NCI-H748 (cell line): ENCODE results near the gene HAAO.
"Not testable (repeated sequence)": the region's sequence is repeated elsewhere in the genome, so short reads cannot be mapped to it uniquely, and the experiment has no call there.

ENCODE experiments used
- DNase-seq: peaks from one replicate; lab custom pipeline; 2025; ENCODE audit not compliant: unreplicated experiment; lab: John Stamatoyannopoulos, UW

HAAO gene

DNA sequence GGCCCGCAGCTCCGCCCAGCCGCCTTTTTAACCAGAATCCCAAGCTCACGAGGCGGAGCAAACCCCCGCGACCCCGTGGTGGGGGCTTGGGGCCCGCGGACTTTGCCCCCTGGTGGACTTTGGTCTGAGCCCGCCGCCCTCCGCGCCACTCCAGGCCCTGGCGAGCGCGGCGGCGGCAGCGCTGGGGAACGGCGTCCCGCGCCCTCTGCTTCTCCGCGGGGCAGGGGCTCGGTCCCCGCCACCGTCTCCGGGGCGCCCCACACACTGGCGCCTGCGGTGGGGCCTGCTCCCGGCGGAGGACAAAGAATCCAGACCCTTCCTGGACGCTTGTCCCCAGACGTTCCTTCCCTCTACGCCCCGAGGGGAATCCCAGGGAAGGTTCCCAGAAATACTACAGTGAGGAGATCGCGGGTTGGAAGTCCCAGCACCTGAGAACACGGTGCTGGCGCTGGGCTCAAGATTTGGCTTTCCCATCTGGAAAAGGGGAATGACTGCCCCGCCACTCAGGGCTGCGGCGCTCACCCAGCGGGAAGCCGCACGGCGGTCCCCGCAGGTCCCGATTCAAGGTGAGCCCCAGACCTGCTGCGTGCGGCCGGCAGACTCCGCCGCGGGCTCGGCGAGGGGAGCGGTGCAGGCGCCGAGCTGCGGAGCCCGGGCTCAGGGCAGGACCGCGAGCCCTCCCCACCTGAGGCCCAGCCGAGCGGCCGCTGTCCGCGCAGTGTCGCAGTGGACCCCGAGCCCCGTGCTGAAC is at the start of gene HAAO:
Gene HAAO (minus strand): TSS at position 1 of the 751 bp plus-strand sequence. CDS start 47 bp downstream, outside the sequence.
- peak; percentile 46 for DNase-seq

DNA sequence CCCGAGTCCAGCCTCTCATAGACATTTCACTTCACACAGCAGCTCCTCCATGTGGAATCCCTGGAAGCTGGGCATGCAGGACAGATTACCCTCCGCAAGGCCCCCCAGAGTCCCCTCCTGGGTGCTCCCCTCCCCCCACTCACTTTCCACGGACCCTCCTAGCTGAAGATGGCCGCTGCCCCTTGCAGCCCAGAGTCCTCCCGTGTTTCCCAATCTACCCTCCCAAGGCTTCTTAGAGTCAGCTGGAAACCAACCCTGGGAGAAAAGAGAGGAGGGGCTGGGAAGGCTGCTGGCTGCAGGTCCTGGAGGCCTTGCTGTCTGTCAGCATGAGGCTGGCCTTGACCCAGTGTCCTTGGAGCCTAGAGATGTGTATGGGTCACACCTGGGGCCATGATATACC is 49.0 kb upstream of the HAAO start:
- no peak for DNase-seq

DNA sequence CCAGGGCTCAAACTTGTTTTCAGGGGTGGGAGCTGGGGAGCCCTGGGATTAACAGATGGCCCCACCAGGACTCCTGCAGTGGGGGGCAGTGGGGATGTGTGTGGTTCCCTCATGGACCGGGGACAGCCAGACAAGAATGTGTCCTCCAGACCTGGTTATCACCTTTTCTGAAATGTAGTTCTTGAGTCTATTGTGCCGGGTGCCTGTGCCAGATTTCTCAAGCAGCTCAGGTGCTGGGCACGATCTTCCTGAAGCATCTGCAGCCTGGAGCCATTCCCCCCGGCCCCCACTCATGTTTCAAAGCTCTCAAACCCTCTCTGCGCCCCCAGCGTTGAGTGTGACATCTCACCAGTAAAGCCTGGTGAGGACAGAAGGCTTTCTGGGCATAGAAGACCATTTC is 48.4 kb upstream of the HAAO start:
- no peak for DNase-seq

- DNase-seq: no peak
These were observed 47.6 kb upstream of the HAAO start for GRCh38 chr2:42839809-42840501.

GRCh38 chr2:42838133-42838532 is 45.8 kb upstream of the HAAO start:
- DNase-seq: no peak

DNA sequence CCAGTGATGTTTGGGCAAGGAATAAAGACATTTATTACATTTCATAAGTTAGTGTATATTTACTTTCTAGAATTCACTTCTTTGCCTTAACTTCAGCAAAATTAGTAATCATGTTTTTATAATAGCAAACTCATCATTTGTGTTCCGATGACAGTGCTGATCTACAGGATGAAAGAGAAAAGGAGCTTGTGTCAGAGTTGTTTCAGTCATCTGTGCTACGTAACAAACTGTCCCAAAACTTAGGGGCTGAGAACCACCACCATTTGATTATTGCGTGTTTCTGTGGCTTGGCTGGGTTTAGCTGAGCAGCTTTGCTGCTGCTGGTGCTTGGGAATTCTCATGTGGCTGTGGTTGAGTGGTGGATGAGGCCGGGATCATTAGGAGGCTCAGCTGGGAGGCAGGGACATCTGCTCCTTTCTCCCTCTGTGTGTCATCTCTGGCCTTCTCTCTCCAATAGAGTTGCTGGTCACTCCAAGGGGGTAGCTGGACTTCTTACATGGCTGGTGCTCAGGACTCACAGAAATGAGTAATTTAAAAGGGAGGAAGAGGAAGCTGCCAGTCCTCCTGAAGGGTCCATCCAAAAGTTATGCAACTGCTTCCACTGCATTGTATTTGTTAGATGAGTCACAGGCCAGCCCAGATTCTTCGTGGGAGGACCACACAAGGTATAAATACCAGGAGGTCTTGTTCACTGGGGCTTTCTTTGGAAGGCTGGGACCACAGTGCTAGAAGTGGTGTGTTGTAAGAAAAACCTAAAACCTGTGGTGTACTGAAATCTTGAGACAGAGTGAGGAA is 43.4 kb upstream of the HAAO start:
- DNase-seq: no peak

- DNase-seq: no peak
These were observed 41.8 kb upstream of the HAAO start for GRCh38 chr2:42834161-42834560.

- no peak for DNase-seq
These were observed 39.9 kb upstream of the HAAO start for GRCh38 chr2:42832289-42832634.

DNA sequence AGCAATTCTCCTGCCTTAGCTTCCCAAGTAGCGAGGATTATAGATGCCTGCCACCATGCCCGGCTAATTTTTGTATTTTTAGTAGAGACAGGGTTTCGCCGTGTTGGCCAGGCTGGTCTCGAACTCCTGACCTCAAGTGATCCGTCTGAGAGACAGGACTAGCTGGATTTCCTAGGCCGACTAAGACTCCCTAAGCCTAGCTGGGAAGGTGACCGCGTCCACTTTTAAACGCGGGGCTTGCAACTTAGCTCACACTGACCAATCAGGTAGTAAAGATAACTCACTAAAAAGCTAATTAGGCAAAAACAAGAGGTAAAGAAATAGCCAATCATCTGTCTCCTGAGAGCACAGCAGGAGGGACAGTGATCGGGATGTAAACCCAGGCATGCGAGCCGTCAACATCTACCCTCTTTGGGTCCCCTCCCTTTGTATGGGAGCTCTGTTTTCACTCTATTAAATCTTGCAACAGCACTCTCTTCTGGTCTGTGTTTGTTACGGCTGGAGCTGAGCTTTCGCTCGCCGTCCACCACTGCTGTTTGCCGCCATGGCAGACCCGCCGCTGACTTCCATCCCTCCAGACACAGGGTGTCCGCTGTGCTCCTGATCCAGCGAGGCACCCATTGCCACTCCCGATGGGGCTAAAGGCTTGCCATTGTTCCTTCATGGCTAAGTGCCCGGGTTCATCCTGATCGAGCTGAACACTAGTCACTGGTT is 39.3 kb upstream of the HAAO start:
- not testable (repeated sequence) for DNase-seq

- DNase-seq: no peak
These were observed 38.7 kb upstream of the HAAO start for GRCh38 chr2:42830922-42831574.

DNA sequence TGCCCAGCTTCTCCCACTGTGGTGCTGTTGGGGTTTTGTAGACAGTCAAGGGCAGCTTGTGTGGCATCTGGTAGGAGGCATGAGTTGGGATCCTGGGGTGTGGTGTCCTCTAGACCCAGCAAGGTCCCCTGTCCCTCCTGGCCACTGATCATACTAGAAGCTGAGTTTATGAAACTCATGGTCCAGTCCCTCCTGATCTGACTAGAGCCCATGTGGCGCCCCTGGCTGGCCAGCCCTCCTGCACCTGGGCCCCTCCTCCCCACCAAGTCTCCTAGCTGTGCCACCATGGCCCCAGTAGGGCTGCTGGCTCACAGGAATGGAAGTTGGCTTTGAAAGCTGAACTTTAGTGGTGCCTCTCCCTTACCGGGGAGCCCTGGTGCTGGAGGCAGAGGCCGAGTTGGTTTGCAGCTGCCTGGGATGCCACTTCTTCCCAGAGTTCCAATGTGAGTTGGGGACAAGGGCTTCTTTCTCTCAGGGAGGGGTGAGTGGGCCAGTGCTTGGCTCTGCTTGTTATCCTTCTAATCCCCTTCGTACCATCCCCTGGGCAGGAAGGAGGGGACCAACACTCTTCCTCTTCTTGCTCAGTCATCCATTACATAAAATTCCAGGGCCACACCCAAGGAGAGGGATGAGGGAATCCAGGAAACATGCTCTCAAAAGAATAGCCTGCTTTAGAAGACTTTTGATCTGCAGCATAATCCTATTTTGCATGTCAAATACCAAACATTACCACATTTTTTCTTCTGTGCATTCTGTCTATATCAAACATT is 37.5 kb upstream of the HAAO start:
- no peak for DNase-seq

DNA sequence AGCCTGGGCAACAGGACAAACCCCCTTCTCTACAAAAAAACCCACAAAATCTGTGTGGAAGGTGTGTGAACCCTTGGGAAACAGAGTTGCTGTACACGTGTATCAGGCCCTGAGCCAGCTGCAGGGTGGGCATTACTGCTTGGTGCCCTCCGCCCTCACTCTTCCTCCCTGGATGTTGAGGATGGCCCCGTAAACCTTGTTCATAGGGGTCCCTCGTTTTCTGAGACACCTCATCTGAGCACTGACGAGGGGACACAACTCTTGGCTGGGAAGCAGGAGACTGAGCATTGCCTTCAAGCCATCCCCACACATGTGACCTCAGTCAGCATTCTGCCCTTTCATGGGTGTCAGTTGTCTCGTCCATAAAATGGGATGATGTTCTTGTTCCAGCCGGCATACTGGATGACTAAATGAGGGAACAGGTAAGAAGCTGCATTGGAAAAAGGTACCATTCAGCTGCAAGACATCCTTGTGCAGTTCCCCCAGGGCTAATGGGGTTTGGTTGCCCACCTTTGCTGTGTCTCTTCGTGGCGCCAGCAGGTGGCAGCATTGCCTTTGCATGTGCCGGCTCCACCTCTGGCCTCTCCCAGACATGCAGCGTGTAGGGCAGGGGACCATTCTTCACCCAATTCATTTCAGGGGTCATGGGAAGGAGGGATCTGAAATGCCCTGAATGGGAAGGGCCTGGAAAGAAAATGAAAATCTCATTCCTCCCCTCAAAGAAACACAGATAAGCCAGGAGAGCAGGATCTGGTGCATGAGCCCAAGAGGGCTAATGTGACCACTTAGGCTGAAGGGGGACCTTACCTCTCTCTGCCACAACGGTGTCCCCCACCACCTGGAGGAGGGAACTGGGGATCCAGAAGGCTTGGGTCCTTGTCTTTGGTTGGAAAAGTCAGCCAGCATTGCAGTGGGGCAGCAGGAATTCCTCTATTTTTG is 36.4 kb upstream of the HAAO start:
- peak; percentile 67 for DNase-seq

- peak; percentile 85 for DNase-seq
These were observed 35.5 kb upstream of the HAAO start for GRCh38 chr2:42827647-42828486.

GRCh38 chr2:42826231-42826630 is 33.8 kb upstream of the HAAO start:
- no peak for DNase-seq

DNA sequence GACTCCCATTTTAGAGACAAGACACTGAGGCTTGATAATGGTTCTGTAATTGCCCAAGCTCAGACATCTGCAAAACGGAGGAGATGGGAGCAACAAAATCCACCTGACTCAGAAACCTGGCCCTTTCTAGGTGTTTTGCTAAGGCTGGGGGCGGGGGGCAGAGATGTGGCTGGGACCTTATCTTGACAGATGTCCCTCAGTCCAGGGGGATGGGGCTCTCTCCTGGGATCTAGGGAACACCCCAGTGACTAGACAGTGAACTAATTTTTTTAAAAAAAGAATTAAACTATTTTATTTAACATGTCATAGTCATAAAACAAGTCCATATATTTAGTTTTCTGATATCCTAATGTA is 32.0 kb upstream of the HAAO start:
- no peak for DNase-seq

GRCh38 chr2:42823744-42824453 is 31.5 kb upstream of the HAAO start:
- no peak for DNase-seq

GRCh38 chr2:42819160-42819559 is 26.8 kb upstream of the HAAO start:
- no peak for DNase-seq
